Measurements from ENCODE around the gene COMT. TPM values are rescaled to one million over a fixed set of nuclear protein-coding genes. Genes with fewer than 3 reads are reported as not detected.

COMT gene
- total RNA-seq = 100 to 1,000 TPM in 2 of 4 donors, 10 to 100 TPM in 2; 88.9 to 175 (median 108) TPM

GRCh38 chr22:19941365-19942082 lies at the start of gene COMT, which contains the start of gene TXNRD2:
COMT (plus strand) TSS chr22:19941772; CDS start chr22:19962527, 20,755 bp downstream.
TXNRD2 (minus strand) TSS chr22:19941818; CDS start chr22:19941803, 15 bp downstream.
- peak within 1 kb of the TSS; percentile 96 to 97 for H3K27ac ChIP-seq
- H3K4me3 ChIP-seq = peak within 1 kb of the TSS; percentile 68 to 73
- H3K9me3 ChIP-seq = no peaks in the 10 kb centered on the region
- no peaks in the 10 kb centered on the region for H3K36me3 ChIP-seq
- intact Hi-C loops (cut with DNase I; ENCODE audit: low total_unique reads) = no loop called here
- TF ChIP-seq CTCF (IDR thresholded peaks at IDR 0.05) (no peak), POLR2A (IDR thresholded peaks at IDR 0.05) (peak in 1 of 2 donors; percentile 63)
- H3K27me3 ChIP-seq = no peaks in the 10 kb centered on the region
- peak; percentile 55 to 73 for DNase-seq
- peaks cover 0 to 11% of the 10 kb centered on the region in 2 donors for H3K4me1 ChIP-seq

- intact Hi-C loops (cut with DNase I; ENCODE audit: low total_unique reads) = no loop called here
- no peak for TF ChIP-seq CTCF (IDR thresholded peaks at IDR 0.05)
- TF ChIP-seq POLR2A (IDR thresholded peaks at IDR 0.05) = no peak
- H3K4me3 ChIP-seq = peak overlapping the region; percentile 1 to 2
- no peaks in the 10 kb centered on the region for H3K9me3 ChIP-seq
- peak overlapping the region; percentile 75 to 82 for H3K27ac ChIP-seq
- H3K36me3 ChIP-seq = no peaks in the 10 kb centered on the region
- no peaks in the 10 kb centered on the region for H3K27me3 ChIP-seq
- DNase-seq = peak; percentile 47 to 57
- H3K4me1 ChIP-seq = peaks cover 10 to 11% of the 10 kb centered on the region in 2 donors
Observed at GRCh38 chr22:19892257-19892879, 49.2 kb upstream of the COMT start.

- intact Hi-C loops (cut with DNase I; ENCODE audit: low total_unique reads) = no loop called here
- peak in 1 of 2 donors; percentile 44 for DNase-seq
- TF ChIP-seq POLR2A (IDR thresholded peaks at IDR 0.05) (no peak), CTCF (IDR thresholded peaks at IDR 0.05) (no peak)
- Histone ChIP-seq H3K36me3 (no peaks in the 10 kb centered on the region), H3K9me3 (no peaks in the 10 kb centered on the region), H3K4me3 (no peak overlapping the region), H3K27me3 (no peaks in the 10 kb centered on the region), H3K27ac (peak overlapping the region; percentile 75 to 82), H3K4me1 (peaks cover 10 to 11% of the 10 kb centered on the region in 2 donors)
Observed at GRCh38 chr22:19892925-19893324, 48.6 kb upstream of the COMT start.

- DNase-seq = no peak
Observed at GRCh38 chr22:19893363-19893762, 48.2 kb upstream of the COMT start.

More at GRCh38 chr22:19893363-19893762, 48.2 kb upstream of the COMT start:
- intact Hi-C loops (cut with DNase I; ENCODE audit: low total_unique reads) = no loop called here
- no peaks in the 10 kb centered on the region for H3K36me3 ChIP-seq
- TF ChIP-seq POLR2A (IDR thresholded peaks at IDR 0.05) = no peak
- no peak for TF ChIP-seq CTCF (IDR thresholded peaks at IDR 0.05)
- no peaks in the 10 kb centered on the region for H3K9me3 ChIP-seq
- peak overlapping the region; percentile 75 to 82 for H3K27ac ChIP-seq
- no peak overlapping the region for H3K4me3 ChIP-seq
- H3K4me1 ChIP-seq = peaks cover 10 to 11% of the 10 kb centered on the region in 2 donors
- no peaks in the 10 kb centered on the region for H3K27me3 ChIP-seq
